Mucosa of rectum (tissue), 2 donors: ENCODE results near the gene CACNA1S.

Experiments used
- H3K27ac ChIP-seq, 2 donors: one replicate each; pipeline ENCODE4 v1.7.0; 2013; ENCODE audit warnings: inconsistent platforms in 2 of 2, low read depth in 2 of 2, low read length in 2 of 2
- H3K27me3 ChIP-seq, 2 donors: one replicate each; pipeline ENCODE4 v1.7.0; 2013; ENCODE audit warnings: low read length in 2 of 2; ENCODE audit not compliant: control insufficient read depth in 2 of 2, insufficient read depth in 2 of 2
- H3K36me3 ChIP-seq, 2 donors: one replicate each; pipeline ENCODE4 v1.7.0; 2013; ENCODE audit warnings: low read length in 2 of 2; ENCODE audit not compliant: control insufficient read depth in 2 of 2, insufficient read depth in 2 of 2
- H3K4me1 ChIP-seq, 2 donors: one replicate each; pipeline ENCODE4 v1.7.0; 2013; ENCODE audit warnings: low read length in 2 of 2, mild to moderate bottlenecking in 1 of 2; ENCODE audit not compliant: control insufficient read depth in 2 of 2, insufficient read depth in 2 of 2
- H3K4me3 ChIP-seq, 2 donors: one replicate each; pipeline ENCODE4 v1.7.0; 2013; ENCODE audit warnings: low read length in 2 of 2
- H3K9ac ChIP-seq, 2 donors: one replicate each; pipeline ENCODE4 v1.7.0; 2013; ENCODE audit warnings: low read length in 2 of 2, low read depth in 1 of 2, mild to moderate bottlenecking in 1 of 2
- H3K9me3 ChIP-seq, 2 donors: one replicate each; pipeline ENCODE4 v1.7.0; 2013; ENCODE audit warnings: low read length in 2 of 2; ENCODE audit not compliant: control insufficient read depth in 2 of 2
- donor health status: healthy.
- donor health status: Normal muscosa, but diverticular disease.

CACNA1S gene

GRCh38 chr1:201039876-201040275, 72.3 kb downstream of the CACNA1S start:
- no peaks in the 10 kb centered on the region for H3K9me3 ChIP-seq
- no peak overlapping the region for H3K9ac ChIP-seq
- H3K36me3 ChIP-seq: no peaks in the 10 kb centered on the region
- no peaks in the 10 kb centered on the region for H3K27me3 ChIP-seq
- no peak overlapping the region for H3K27ac ChIP-seq
- H3K4me3 ChIP-seq: no peak overlapping the region
- peaks cover 5 to 7% of the 10 kb centered on the region in 2 donors for H3K4me1 ChIP-seq

- Histone ChIP-seq H3K9ac (no peak overlapping the region), H3K36me3 (no peaks in the 10 kb centered on the region), H3K27ac (no peak overlapping the region), H3K27me3 (no peaks in the 10 kb centered on the region), H3K4me1 (peaks cover 5 to 7% of the 10 kb centered on the region in 2 donors), H3K9me3 (no peaks in the 10 kb centered on the region), H3K4me3 (no peak overlapping the region)
Observed at GRCh38 chr1:201039418-201039817, 72.8 kb downstream of the CACNA1S start.

- H3K9me3 ChIP-seq: no peaks in the 10 kb centered on the region
- H3K27me3 ChIP-seq: no peaks in the 10 kb centered on the region
- peaks cover 5 to 7% of the 10 kb centered on the region in 2 donors for H3K4me1 ChIP-seq
- H3K27ac ChIP-seq: no peak overlapping the region
- no peak overlapping the region for H3K4me3 ChIP-seq
- no peak overlapping the region for H3K9ac ChIP-seq
- H3K36me3 ChIP-seq: no peaks in the 10 kb centered on the region
Observed at GRCh38 chr1:201038186-201038876, 73.9 kb downstream of the CACNA1S start.

GRCh38 chr1:201036188-201036842, 75.9 kb downstream of the CACNA1S start:
- Histone ChIP-seq H3K27me3 (no peaks in the 10 kb centered on the region), H3K9ac (no peak overlapping the region), H3K4me3 (no peak overlapping the region), H3K27ac (no peak overlapping the region), H3K9me3 (no peaks in the 10 kb centered on the region), H3K4me1 (no peaks in the 10 kb centered on the region), H3K36me3 (no peaks in the 10 kb centered on the region)

- Histone ChIP-seq H3K27ac (no peak overlapping the region), H3K4me1 (no peaks in the 10 kb centered on the region), H3K36me3 (no peaks in the 10 kb centered on the region), H3K4me3 (no peak overlapping the region), H3K9me3 (no peaks in the 10 kb centered on the region), H3K27me3 (no peaks in the 10 kb centered on the region), H3K9ac (no peak overlapping the region)
Observed at GRCh38 chr1:201034671-201035070, 77.6 kb downstream of the CACNA1S start.

- Histone ChIP-seq H3K27me3 (no peaks in the 10 kb centered on the region), H3K4me1 (peaks cover 10 to 14% of the 10 kb centered on the region in 2 donors), H3K9me3 (no peaks in the 10 kb centered on the region), H3K36me3 (no peaks in the 10 kb centered on the region), H3K27ac (no peak overlapping the region), H3K4me3 (no peak overlapping the region), H3K9ac (no peak overlapping the region)
Observed at GRCh38 chr1:201032408-201032807, 79.8 kb downstream of the CACNA1S start.

GRCh38 chr1:201028461-201028889, 83.8 kb downstream of the CACNA1S start:
- peak overlapping the region; percentile 66 to 85 for H3K27ac ChIP-seq
- H3K36me3 ChIP-seq: no peaks in the 10 kb centered on the region
- no peaks in the 10 kb centered on the region for H3K9me3 ChIP-seq
- no peak overlapping the region for H3K4me3 ChIP-seq
- peaks cover 14% of the 10 kb centered on the region in 2 donors for H3K4me1 ChIP-seq
- H3K9ac ChIP-seq: no peak overlapping the region
- no peaks in the 10 kb centered on the region for H3K27me3 ChIP-seq

GRCh38 chr1:201026836-201027235, 85.4 kb downstream of the CACNA1S start:
- no peaks in the 10 kb centered on the region for H3K36me3 ChIP-seq
- H3K27ac ChIP-seq: no peak overlapping the region

GRCh38 chr1:201026234-201026633, 86.0 kb downstream of the CACNA1S start:
- H3K27me3 ChIP-seq: no peaks in the 10 kb centered on the region
- no peaks in the 10 kb centered on the region for H3K9me3 ChIP-seq
- no peaks in the 10 kb centered on the region for H3K36me3 ChIP-seq
- H3K27ac ChIP-seq: no peak overlapping the region
- H3K9ac ChIP-seq: no peak overlapping the region
- no peak overlapping the region for H3K4me3 ChIP-seq
- peaks cover 14 to 27% of the 10 kb centered on the region in 2 donors for H3K4me1 ChIP-seq

More at GRCh38 chr1:201026836-201027235, 85.4 kb downstream of the CACNA1S start:
- Histone ChIP-seq H3K9me3 (no peaks in the 10 kb centered on the region), H3K4me1 (peaks cover 14 to 23% of the 10 kb centered on the region in 2 donors), H3K27me3 (no peaks in the 10 kb centered on the region), H3K4me3 (no peak overlapping the region), H3K9ac (no peak overlapping the region)

- no peak overlapping the region for H3K9ac ChIP-seq
- H3K36me3 ChIP-seq: no peaks in the 10 kb centered on the region
- no peak overlapping the region for H3K27ac ChIP-seq
- peaks cover 20 to 32% of the 10 kb centered on the region in 2 donors for H3K4me1 ChIP-seq
- no peak overlapping the region for H3K4me3 ChIP-seq
- no peaks in the 10 kb centered on the region for H3K9me3 ChIP-seq
- H3K27me3 ChIP-seq: no peaks in the 10 kb centered on the region
Observed at GRCh38 chr1:201025571-201026002, 86.6 kb downstream of the CACNA1S start.
